Measurements from ENCODE around the gene LGALS8. TPM values are rescaled to one million over a fixed set of nuclear protein-coding genes. Genes with fewer than 3 reads are reported as not detected.
A peak's percentile ranks its signal among the peaks of the same experiment; 100 is the strongest.

The LGALS8 gene
- total RNA-seq, 1 donor from 2014 or later = 81.7 TPM

DNA sequence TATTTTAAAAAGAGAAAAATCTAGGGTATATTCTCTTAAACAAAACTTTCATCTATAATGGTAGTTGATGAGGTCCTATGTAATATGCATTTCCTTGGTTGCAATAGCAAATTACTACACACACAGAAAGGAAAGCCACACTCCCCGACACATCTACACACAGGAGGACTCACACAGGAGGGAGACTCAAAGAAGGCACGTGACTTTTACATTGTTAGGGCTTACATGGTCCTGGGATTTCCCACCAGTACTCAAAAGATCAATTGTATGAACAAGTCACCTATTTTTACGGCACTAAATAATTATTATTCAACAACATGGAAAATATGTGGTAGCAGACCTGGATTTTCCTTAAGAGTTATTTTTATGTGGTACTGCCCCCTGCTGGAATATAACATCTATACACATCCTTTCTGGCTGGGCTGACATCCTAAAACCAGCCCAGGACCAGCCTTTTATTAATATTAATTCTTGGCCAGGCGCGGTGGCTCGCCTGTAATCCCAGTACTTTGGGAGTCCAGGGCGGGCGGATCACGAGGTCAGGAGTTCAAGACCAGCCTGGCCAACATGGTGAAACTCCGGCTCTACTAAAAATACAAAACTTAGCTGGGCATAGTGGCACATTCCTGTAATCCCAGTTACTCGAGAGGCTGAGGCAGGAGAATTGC lies 33.9 kb upstream of the LGALS8 start:
- Histone ChIP-seq H3K27ac (no peak overlapping the region), H3K9me3 (no peaks in the 10 kb centered on the region), H3K4me3 (no peak overlapping the region), H3K4me1 (no peaks in the 10 kb centered on the region), H3K27me3 (no peaks in the 10 kb centered on the region), H3K36me3 (no peaks in the 10 kb centered on the region)
- peak; percentile 80 for ATAC-seq
- intact Hi-C loops (cut with DNase I) = loop anchor here (10.0 kb wide), 1 partner anchor 385 kb away; no protein-coding TSS in a partner anchor
- no peak for DNase-seq
- TF ChIP-seq, protein P1, sequence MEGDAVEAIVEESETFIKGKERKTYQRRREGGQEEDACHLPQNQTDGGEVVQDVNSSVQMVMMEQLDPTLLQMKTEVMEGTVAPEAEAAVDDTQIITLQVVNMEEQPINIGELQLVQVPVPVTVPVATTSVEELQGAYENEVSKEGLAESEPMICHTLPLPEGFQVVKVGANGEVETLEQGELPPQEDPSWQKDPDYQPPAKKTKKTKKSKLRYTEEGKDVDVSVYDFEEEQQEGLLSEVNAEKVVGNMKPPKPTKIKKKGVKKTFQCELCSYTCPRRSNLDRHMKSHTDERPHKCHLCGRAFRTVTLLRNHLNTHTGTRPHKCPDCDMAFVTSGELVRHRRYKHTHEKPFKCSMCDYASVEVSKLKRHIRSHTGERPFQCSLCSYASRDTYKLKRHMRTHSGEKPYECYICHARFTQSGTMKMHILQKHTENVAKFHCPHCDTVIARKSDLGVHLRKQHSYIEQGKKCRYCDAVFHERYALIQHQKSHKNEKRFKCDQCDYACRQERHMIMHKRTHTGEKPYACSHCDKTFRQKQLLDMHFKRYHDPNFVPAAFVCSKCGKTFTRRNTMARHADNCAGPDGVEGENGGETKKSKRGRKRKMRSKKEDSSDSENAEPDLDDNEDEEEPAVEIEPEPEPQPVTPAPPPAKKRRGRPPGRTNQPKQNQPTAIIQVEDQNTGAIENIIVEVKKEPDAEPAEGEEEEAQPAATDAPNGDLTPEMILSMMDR (IDR thresholded peaks at IDR 0.05) = peak; percentile 64

DNA sequence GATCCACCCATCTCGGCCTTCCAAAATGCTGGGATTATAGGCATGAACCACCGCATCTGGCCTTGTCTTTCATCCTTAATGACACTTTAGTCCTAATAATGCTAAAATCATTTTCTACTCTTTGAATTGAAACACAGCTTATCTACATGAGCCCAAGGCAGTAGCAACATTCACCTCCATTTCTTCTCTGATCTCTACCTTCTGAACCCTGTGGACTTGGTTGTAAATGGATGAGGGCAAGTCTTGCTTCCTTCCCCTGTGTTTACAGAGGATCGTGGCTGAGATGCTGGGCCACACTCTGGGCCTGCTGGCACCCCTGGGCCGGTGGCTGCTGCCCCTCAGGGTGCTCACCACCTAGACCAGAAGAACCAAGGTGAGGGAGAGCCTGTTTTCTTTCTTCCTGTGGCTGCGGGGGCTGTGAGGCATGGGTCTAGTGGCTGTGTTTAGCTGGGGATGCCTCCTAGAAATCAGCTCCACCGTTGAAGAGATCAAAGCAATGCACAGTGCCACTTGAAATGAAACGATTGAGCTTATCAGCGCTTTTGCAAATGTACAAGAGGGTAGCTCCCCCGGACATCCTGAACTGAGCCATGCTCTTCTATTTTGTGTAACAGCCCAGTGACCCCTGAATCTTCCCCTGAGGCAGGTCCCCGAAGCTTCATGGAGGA lies 32.2 kb upstream of the LGALS8 start:
- no peaks in the 10 kb centered on the region for H3K9me3 ChIP-seq
- intact Hi-C loops (cut with DNase I) = loop anchor here (10.0 kb wide), 1 partner anchor 387 kb away; no protein-coding TSS in a partner anchor
- H3K4me1 ChIP-seq = no peaks in the 10 kb centered on the region
- ATAC-seq = no peak
- H3K36me3 ChIP-seq = no peaks in the 10 kb centered on the region
- H3K4me3 ChIP-seq = no peak overlapping the region
- TF ChIP-seq, protein P1 (IDR thresholded peaks at IDR 0.05) = no peak
- no peaks in the 10 kb centered on the region for H3K27me3 ChIP-seq
- DNase-seq = no peak
- no peak overlapping the region for H3K27ac ChIP-seq

DNA sequence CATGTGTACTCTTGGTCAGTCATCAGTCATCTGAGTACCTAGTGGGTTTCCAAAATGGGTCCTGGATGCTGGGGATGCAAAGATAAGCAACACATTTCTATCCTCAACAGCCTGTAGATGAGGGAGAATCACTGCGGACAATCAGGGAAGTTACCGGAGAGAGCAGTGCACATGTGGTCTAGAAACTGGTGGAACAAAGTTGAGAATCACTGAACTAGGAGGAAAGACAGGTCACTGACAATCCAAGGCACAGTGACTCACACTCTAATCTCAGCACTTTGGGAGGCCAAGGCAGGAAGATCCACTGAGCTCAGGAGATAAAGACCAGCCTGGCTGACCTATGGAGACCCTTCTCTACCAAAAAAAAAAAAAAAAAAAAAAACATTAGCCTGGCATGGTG lies 31.4 kb upstream of the LGALS8 start:
- H3K4me1 ChIP-seq = no peaks in the 10 kb centered on the region

DNA sequence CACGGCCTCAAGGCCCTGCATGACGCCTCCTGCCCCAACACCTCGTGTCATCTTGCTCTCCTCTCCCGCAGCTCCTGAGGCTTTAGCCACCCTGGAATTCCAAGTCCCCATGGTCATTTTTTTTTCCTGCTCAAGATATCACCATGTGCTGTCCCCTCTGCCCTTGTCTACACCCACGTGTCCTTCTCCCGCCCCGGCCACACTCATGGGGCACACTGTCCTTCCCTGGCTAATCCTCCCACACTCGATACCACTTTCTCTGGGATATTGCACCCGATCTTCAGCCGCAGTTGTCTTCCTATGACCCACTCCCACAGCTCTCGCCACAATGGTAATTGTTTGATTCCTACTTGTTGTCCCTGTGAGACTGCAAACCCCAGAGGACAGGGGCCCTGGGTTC lies 29.7 kb upstream of the LGALS8 start:
- intact Hi-C loops (cut with DNase I) = loop anchor here (10.0 kb wide), 1 partner anchor 389 kb away; no protein-coding TSS in a partner anchor
- Histone ChIP-seq H3K36me3 (no peaks in the 10 kb centered on the region), H3K4me3 (no peak overlapping the region), H3K9me3 (no peaks in the 10 kb centered on the region), H3K27ac (no peak overlapping the region), H3K4me1 (no peaks in the 10 kb centered on the region), H3K27me3 (no peaks in the 10 kb centered on the region)
- DNase-seq = no peak
- TF ChIP-seq, protein P1 (IDR thresholded peaks at IDR 0.05) = no peak
- ATAC-seq = no peak

More for the DNA sequence above, 31.4 kb upstream of the LGALS8 start:
- ATAC-seq = no peak
- Histone ChIP-seq H3K27me3 (no peaks in the 10 kb centered on the region), H3K27ac (no peak overlapping the region), H3K36me3 (no peaks in the 10 kb centered on the region), H3K4me3 (no peak overlapping the region), H3K9me3 (no peaks in the 10 kb centered on the region)
- no peak for DNase-seq
- intact Hi-C loops (cut with DNase I) = loop anchor here (10.0 kb wide), 1 partner anchor 388 kb away; no protein-coding TSS in a partner anchor
- TF ChIP-seq, protein P1 (IDR thresholded peaks at IDR 0.05) = no peak

DNA sequence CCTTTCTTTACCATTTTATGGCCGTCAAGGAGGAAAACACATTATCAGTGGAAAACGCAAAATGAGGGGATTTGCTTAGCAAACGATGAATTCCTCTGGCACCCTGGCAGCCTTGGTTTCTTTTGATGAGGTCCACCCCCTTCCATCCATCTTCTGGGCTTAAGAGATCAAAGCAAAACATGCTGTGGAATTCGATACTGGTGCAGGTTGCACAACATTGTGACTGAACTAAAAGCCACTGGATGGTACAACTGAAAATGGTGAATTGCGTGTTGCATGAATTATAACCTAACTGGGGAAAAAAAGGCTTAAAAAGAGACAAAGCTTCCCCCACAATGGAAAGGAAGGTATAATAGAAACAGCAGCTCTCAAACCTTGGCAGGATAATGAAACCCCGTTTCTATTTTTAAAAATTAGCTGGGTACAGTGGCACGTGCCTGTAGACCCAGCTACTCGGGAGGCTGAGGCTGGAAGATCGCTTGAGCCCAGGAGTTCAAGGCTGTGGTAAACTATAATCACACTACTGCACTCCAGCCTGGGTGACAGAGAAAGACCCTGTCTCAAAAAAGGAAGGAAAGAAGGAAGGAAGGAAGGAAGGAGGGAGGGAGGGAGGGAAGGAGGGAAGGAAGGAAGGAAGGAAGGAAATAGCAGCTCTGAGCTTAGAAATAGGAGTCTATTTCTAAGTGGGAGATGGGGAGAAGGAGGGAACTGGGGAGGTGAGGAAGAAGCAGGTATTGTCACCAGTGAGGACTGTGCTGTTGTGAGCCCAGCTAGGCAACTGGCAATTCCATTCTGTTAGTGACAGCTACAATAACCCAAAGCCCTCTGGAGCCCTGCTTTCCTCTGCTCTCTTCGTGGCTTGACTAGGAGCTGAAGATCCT lies 29.0 kb upstream of the LGALS8 start:
- H3K27ac ChIP-seq = no peak overlapping the region
- H3K36me3 ChIP-seq = no peaks in the 10 kb centered on the region
- DNase-seq = no peak
- intact Hi-C loops (cut with DNase I) = loop anchor here (10.0 kb wide), 1 partner anchor 390 kb away; no protein-coding TSS in a partner anchor
- no peaks in the 10 kb centered on the region for H3K9me3 ChIP-seq
- no peak overlapping the region for H3K4me3 ChIP-seq
- H3K27me3 ChIP-seq = no peaks in the 10 kb centered on the region
- ATAC-seq = no peak
- TF ChIP-seq, protein P1 (IDR thresholded peaks at IDR 0.05) = no peak
- no peaks in the 10 kb centered on the region for H3K4me1 ChIP-seq

Data from upper lobe of right lung (tissue), 1 donor.